Measurements from ENCODE around the gene TMEM255B.
A peak's percentile ranks its signal among the peaks of the same experiment; 100 is the strongest.

TMEM255B gene

DNA sequence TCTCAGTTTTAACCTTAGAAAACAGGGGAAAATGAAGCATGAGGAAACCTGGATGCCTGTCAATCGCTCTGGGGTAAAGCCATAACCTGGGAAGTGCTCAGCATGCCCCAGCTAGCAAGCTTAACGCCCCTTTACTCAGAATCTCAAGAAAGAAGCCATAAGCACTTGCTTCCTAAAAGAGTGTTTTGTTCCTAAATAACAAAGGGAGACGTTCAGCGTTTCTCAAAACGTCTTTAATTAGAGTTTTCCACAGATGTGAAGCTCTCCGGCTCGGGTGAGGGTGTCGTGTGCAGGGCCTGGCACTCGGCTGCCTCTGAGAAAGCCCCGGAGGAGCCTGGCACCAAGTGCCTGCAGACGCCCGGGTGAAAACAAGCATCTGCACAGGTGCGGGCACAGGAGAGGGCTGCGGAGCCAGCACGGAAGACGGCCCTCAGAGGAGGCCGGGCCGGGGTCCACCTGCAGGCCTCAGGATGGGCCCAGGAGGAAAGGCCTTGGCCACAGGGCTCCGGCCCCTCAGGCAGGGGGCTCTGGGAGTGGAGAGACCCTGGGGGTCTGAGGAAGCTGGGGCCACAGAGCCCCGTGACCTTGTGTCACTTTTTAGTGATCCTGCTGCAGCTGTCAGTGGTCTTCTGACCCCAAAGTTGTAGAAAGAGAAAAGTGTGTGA, 98.6 kb downstream of the TMEM255B start:
- peak in 1 of 56 donors; percentile 17 for DNase-seq

DNA sequence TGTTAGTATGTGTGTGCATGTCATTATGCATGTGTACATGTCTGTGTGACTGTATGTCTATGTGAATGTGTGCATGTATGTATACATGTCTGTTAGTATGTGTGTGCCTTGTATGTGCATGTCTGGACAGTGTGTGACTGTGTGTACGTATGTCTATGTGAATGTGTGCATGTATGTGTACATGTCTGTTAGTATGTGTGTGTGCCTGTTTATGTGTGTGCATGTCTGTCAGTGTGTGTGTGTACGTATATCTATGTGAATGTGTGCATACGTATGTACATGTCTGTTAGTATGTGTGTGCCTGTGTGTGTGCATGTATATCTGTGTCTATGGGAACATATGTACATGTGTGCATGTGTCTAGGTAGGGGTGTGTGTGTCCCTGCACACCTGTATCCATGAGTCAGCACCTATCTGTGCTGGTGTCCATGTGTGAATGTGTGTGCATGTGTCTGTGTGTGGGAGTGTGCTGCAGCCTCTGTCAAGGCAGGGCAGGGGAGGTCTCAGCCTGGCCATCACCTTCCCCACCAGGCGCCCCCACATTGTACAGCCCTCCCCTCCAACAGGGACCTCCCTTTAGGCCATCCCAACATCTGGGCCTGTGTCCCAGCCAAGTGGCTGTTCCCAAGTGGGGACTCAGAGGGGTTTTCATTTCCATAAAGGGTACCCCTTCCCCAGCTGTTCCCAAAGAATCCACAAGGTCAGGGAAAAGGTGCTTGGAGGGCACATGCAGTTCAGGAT, 100.5 kb downstream of the TMEM255B start:
- DNase-seq, result no peak

- DNase-seq, result no peak
These were observed 101.1 kb downstream of the TMEM255B start for GRCh38 chr13:113860051-113860664.

GRCh38 chr13:113860665-113861432, 101.8 kb downstream of the TMEM255B start:
- DNase-seq, result no peak

GRCh38 chr13:113861433-113862030, 102.5 kb downstream of the TMEM255B start:
- DNase-seq, result no peak

DNA sequence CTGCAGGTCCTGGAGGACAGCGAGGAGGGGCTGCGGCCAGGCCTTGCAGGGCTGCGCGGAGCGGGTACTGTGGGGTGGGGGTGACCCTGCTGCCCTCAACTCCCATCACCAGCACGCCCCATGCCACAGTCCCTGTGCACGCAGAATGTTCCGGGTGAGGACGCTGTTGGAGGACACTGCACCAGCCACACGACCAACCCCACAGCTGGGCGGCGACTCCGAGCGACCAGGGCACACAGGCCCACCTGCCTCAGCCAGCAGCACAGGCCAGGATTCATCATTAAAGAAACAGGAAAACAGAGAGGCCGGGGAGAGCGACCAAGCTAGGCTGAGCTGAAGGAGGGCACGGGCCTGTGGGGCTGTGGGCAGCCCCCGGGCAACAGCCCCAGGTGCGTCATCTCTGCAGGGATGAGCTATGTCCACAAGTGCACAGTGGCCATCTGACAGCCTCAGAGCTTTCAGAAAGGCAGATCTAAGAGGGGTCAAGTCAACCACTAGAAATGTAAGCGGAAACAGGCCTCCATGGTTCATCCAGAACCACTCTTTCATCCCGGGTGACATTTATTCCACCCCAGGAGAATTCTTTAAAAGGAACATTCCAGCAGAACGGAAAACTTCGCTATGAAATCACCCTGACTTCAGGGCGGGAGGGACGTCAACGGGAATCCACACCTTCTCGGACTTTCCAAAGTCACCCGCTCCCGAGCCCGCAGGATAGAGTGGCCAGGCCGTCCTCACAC, 103.3 kb downstream of the TMEM255B start:
- no peak for DNase-seq

- peak in 8 of 56 donors; percentile 25 to 60 (median 42) for DNase-seq
These were observed 104.0 kb downstream of the TMEM255B start for GRCh38 chr13:113862931-113863523.

- DNase-seq, result peak in 19 of 56 donors; percentile 25 to 68 (median 40)
These were observed 104.7 kb downstream of the TMEM255B start, which contains the start of gene GAS6 for GRCh38 chr13:113863524-113864272. Gene GAS6 (minus strand): TSS chr13:113864076. CDS start chr13:113863920, 156 bp downstream.

DNA sequence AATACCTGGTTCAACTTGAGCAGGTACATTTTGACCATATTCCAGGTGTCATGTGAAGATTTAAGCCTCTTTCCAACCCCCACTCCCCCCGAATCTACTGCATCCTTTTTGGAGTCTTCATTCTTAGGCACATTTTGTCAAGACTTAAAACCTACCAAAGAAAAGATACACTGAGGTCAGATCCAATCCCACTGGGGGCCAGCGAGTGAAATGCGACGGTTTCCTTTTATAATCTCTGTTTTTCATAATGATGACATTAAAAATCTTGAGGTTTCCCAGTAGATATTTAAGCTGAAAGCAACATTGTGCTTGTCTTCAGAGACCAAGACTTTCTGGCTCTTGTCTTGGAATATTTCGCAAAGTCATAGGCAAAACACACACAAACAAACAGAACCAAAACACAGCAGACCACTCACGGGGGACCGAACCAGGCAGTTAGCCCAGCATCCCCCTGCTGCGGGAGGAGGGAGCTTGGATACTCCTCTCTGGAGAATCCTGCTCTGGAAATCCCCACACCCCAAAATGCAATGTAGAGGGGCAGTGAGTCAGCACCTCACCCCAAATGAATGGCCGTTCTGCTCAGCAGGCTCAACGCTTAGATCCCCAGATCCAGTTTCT, 105.4 kb downstream of the TMEM255B start:
- DNase-seq, result no peak

GRCh38 chr13:113865427-113865826, 106.4 kb downstream of the TMEM255B start:
- no peak for DNase-seq
